HG02571 (cell line): ENCODE results near the gene FXYD2.
"Not testable (repeated sequence)": the region's sequence is repeated elsewhere in the genome, so short reads cannot be mapped to it uniquely, and the experiment has no call there.

ENCODE experiments used
- ATAC-seq: cut with Tn5 transposase; IDR thresholded peaks from one replicate; pipeline ENCODE4 v1.9.1; 2021; ENCODE audit warnings: mild to moderate bottlenecking, moderate library complexity; ENCODE audit not compliant: unreplicated experiment

Gene FXYD2

DNA sequence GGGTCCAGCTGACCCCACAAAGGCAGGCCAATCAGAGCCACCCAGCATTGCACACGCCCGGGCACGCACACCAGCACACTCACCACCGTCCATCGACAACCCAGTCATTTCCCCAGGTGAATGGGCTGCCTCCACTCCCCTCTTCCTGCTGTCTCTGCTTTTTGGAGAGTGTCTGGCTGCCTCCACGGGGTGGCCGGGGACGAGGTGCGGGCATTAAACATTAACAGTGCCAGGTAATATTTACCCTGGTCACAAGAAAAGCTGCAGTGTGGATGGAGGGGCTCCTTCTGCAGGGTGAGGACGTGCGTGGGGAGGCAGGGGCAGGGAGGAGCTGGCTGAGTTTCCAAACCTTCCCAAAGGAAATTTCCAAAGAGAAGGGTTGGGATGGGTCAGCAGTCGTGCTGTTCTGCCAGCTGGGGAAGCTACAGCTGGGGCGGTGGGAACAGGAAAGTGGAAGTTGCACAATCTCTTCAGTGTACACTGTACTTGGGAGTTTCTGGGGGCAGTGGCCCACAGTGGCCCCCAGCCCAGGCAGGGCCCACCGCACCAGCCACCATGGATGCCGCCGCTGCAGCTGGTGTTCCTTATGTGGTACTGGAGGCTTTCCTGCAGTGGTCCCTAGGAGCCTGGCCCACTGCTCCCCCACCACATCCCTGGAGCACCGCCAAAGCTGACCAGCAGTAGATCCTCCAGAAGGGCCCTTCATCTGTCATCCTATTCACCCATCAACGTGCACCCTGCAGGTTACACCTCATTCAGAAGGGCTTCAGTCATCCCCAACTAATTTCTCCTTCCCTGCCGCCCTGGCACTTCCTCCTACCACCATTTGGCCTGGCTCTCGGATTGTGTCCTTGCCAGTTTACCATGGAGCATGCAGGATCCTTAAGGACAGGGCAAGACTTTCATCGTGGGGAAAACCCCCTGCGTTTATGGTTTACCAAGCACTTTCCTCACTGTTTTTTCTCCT is at the start of gene FXYD2:
TSS of gene FXYD2 (minus strand) at position 174 of the 967 bp plus-strand sequence. CDS start at position 108, 66 bp downstream.
- ATAC-seq: no peak

DNA sequence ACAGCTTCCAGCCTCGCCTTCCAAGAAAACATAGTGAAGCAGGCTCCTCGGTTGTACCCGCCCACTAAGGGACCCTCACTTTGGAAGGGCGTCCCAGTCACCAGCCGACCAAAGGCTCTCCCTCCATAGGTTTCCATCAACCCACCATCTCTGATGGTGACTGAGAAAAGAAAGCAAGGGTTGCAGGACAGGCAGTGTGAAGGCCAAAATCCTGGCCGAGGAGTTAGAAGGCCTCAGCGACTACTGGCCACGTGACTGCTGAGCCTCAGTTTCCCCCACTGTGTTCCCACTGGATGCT is 49.2 kb upstream of the FXYD2 start:
- no peak for ATAC-seq

DNA sequence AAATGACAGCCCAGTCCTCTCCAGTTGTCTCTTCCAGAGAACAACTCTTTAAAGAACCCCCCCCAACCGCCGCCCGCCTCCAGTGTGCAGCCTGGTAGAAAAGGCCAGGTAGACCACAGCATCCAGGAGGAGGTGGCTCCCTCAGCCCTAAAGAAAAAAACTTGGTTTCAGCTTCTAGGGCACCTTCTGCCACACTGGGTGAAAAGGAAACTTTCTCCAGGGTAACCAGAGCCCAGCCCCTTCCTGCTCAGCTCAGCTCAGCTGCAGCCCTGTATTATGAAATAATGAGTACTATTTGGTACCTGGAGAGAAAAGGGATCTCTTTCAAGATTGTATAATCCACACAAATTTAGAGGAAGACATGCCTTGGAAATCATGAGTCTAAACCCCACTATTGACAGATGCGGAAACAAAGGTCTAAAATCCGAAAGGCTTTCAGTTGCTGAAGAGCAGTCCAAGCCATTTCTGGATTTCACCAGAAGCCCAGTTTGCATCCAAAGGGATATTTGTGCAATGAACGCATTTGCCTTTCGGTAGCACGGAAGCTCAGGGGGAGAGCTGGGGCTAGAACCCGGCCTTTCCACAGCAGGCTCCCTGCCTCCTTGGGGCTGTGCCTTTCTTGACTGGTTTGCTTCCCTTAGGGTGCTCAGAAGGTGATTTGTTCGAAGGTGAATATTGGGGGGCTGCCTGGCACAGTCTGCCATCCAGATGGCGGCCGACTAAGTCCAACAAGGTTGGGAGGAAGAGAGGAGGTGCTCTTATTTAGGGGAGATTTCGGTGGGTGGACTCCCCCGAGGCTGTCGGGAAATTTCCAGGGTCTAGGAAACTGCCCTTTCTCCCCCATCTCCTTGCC is 48.7 kb upstream of the FXYD2 start:
- ATAC-seq: no peak

DNA sequence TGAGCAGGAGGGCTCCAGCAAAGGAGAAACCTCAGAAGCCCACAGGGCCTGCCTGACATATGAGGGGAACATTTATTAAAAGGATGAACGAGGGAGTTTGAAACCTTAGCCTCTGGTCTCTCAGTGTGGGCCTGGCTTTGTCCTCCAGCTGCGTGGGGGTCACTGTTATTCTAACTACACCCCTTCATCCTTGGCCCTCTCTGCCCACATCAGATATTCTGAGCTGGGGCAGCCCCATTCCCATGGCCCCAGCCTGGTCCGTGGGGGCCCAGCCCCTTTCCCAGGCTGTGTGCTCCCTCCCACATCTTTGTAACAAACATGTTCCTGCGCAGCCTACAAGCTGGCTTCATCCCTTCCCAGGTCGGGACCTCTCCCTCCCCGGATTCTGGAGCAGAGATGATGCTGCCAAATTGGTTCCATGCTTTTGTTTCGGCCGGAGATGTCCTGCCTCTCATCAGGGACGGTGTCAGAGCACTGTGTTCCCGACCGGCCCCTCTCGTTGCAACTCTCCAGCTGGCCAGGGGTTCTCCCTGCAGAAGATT is 47.9 kb upstream of the FXYD2 start:
- no peak for ATAC-seq

DNA sequence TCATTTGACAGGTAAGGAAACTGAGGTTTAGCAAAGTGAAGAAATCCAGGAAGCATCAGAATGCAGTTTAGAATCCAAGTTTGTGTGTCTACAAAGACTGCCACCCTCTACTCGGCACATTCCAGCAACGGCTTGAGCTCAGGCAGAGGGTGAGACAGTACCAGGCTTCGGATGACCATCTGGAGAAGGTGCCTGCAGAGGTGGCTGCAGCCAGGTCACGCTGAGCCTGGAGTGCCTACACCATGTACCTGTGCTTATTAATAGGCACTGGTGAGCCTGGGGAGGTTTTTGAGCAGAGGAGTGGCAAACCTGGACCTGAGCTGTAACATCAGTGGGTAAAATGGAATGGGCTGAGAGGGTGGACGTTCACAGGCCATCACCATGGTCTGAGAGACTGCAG is 47.2 kb upstream of the FXYD2 start:
- ATAC-seq: no peak

DNA sequence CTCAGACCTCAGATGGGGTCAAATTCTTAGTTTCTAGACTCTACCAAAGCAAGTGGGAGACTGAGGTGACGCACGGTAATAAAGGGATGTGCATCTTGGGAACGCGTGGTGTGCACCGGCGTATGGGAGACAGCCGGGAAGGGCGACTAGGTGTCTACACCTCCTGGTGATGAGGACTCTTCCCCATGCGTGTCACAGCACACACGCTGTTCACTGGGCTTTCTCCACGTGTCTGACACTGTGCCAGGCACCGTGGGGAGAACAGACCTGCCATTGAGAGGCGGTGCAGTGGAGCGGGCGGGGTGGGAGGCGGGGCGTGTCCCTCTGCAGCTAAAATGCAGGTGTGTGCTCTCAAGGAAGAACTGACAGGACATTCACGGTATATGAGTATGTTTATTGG is 46.6 kb upstream of the FXYD2 start:
- ATAC-seq: no peak

DNA sequence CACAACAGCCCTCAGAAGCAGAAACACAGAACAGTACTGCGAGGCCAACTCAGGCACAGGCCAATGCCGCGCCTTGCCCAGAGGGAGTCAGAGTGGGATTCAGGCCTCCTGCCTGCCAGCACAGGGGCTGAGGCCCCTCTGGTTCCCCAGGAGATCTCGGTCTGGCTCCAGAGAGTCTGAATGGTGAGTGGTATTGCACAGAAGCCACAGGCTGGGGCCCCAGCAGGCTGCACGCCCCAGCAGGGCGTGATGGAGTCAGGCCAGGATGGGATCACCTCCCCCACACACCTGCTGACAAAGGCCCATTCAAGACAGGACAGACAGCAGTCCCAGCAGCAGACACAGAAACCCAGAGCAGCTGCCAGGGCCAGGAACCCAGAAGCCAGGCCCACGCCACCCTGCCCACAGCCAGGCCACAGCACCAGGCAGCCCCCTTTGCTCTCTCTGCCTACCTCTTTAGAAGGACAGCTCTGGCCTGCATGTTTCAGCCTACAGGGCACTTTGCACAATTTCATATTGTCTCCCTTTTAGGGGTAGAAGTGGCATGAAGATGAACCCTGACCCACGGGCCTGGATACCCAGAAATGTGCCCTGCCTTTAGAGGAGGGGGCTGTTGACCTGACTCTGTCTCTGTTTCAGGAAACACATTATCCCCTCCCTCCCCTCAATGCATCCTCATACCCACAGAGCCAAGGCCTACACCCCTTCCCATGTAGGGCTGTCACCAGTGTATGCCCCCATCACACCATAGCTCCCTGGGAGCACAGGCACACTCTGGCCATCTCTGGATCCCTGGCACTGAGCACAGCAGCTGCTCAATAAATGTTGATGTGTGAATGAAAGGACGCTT is 45.8 kb upstream of the FXYD2 start:
- ATAC-seq: no peak

DNA sequence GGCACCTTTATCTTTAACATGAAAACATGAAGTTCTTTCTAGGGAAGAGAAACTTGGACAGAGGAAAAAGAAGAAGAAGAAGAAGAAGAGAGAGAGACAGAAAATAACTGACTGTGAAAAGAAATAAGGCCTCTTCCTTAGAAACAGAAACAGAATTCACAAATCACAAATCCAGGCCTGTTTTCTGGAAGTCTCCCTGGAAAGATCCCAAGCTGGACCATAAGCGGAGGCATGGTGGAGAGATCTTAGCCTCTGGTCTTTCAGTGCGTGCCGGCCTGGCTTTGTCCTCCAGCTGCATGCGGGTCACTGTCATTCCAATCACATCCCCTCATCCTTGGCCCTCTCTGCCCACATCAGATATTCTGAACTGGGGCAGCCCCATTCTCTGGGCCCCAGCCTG is 45.1 kb upstream of the FXYD2 start:
- ATAC-seq: no peak

DNA sequence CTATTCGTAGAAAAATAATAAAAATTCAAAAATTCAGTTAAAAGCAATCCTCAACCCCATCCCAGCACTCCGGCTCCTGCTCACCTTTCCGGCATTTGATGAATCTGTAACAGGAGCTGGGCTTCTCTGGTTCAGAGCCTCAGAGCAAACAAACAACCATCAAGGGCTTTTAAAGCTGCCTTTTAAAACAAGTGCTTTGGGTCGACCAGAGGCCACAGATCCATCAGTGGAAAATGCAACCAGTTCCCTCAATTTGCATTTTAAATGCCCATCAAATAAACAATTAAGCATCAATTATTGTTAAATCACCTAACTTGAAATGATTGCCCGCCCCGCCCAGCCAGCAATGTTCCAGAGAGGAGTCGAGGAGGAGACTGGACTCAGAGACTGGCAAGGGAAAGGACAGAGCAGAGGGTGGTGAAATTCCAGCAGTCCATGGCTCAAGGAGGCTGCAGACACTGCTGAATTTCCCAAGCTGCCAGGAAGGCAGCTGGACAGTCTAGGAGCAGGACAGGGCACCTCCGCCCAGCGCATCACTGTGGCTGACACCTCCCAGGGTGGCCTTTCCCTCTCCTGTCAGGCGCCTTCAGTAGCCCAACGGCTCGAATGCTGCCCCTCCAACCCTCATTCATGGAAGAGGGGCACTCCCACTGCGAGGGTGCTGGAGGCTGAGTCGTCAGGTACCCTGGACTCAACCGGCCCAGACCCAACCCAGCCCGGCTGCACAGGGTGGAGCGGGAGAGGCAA is 44.4 kb upstream of the FXYD2 start:
- ATAC-seq: no peak

DNA sequence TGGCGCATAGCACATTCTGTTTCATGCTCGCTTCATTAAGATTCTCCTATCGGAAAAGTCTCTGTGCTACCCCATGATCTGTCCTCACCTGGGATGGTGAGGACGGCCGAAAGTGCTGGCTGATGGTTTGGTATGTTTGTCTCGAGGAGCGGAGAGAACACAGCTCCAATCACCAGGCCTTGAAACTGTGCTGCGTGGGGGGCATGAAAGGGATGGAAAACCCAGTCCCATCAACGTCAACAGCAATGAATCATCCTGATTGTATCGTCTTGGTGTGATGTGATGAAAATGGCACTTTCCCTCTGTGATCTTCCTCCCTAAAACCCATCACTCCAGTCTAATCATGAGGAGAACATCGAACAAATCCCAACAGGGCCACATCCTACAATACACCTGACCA is 43.5 kb upstream of the FXYD2 start:
- ATAC-seq: no peak

DNA sequence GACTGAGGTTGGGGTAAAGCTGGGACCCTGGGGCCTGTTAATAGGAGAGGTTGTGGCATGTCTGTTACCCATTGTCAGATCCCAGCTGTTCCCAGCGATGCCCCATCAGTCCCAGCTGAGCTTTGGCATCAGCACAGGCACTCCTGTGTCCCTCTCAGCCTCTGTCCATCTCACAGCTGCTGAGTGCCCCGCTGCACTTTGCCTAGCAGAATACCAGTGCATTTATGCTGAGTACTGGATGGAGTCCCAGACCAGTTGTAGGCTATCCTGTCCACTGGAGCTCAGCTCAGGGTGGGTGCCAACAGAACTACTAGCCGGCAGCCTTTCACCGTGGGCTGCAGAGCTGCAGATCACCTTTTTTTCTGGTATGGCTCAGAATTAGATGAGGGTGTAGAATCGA is 42.0 kb upstream of the FXYD2 start:
- no peak for ATAC-seq

DNA sequence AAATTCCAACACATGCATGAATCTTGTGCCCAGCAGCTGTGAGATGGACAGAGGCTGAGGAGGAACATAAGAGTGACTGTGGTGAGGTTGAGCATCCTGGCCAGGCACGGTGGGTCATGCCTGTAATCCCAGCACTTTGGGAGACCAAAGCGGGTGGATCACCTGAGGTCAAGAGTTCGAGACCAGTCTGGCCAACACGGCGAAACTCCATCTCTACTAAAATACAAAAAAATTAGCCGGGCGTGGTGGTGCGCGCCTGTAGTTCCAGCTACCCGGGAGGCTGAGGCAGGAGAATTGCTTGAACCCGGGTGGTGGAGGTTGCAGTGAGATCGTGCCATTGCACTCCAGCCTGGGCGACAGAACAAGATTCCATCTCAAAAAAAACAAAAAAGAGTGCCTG is 41.0 kb upstream of the FXYD2 start:
- ATAC-seq: not testable (repeated sequence)

DNA sequence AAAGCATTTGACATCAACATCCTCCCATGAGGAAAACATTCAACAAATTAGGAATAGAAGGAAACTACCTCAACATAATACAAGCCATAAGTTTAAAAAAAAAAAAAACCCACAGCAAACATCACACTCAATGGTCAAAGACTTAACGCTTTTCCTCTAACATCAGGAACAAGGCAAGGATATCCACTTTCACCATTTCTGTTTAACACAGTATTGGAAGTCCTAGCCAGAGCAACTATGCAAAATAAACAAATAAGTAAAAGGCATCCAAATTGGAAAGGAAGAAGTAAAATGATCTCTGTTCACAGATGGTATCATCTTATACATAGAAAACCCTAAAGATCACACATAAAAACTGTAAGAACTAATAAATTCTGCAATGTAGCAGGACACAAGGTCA is 38.8 kb upstream of the FXYD2 start:
- ATAC-seq: no peak

DNA sequence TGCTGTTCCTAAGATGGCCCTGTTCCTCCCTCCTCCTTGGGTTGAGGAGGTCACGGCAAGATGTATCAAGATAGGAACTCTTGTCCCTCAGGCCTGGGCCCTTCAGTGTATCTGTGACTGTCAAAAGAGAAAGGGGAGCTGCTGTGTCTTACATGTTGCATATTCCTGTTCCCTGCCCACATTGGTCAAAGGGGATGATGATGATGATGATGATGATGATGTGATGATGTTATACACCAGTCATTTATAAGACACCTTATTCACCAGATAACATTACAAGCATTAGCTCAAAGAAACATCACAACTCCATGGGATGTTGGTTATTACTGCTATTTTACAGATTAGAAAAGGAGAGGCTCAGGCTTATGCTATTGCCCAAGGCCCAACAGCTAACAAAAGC is 38.2 kb upstream of the FXYD2 start:
- no peak for ATAC-seq

DNA sequence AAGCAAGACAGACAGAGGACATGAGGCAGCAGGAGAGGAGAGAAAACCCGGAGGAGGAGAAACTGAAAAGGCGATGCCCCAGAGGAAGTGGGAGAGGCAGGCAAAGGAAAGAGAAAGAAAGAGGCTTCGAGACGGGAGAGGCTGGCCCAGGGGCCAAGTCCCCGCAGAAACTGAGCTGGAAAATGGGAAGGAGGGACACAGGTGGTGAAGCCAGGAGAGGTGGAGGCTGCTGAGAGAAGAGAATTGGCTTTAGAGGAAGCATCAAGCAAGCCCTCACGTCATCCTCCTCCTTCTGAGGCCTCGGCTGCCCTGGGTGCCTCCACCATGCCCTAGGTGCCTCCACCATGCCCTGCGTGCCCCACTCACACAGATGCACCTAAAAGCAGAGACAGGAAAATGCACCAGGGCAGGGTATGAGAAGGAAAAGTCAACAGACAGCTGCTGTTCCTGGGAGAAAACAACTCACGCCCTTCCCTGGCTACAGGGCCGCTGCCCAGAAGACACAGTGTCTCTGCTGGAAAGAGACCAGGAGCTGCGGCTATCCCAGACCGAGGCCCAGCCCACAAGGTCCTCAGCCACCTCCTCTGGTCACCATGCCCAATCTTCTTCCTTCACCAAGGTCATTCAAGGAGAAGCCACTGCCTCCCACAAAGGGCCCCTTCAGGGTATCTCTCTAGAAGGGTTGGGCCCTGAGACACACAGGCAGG is 37.6 kb upstream of the FXYD2 start:
- ATAC-seq: no peak

DNA sequence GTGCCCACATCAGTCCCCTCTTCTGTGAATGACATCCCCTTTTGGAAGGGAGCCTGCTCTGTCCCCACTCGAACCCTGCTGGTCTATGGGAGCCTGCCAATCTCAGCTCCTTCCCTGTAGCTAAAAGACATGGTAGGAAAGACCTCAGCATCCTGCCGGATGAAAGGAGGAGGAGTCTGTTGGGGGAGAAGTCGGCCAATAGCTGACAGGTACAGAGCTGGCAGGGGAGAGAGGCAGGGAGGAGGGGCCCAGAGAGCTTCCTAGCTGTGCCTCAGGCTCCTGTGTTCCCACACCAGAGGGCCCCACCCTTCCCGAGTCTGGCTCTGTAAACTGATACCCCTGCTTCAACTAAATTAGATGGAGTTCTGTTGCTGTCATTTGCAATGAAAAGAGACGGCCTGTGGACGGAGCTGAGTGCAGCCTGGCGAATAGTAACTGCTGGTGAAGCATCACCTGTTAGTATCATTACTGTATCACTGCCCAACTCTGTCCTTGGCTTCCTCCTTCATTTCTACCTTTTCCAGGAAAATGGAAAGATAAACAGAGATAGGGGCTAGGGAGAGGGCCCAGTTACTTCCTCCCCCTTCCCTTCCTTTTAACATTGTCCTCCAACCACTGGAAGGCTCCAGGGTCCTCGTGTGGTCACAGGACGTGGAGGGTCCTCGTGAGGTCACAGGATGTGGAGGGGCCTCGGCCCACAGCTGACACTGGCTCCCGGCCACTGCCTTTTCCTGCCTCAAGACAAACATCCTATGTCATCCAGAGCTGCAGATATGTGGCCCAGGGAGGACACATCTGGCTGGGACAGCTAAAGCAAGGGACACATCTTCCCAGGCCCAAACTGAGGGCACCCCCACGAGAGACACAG is 36.8 kb upstream of the FXYD2 start:
- no peak for ATAC-seq

DNA sequence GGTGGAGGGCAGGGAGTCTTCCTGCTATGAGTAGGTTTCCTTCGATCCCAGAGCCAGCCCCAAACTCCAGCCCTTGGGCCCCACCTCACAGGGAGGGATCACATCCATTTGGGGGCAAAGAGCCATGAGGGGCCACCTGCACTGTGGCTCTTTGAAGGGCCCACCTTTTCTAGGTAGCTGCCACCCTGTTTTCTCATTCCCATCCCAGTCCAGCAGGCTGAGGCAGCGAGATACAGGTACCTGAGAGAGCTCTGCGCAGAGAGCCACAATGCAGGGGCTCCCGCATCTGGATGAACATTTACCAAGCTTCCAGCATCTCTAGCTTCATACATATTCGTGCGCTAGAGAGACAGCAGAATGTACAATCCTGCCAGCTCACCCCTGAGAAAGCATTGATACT is 35.6 kb upstream of the FXYD2 start:
- ATAC-seq: no peak

DNA sequence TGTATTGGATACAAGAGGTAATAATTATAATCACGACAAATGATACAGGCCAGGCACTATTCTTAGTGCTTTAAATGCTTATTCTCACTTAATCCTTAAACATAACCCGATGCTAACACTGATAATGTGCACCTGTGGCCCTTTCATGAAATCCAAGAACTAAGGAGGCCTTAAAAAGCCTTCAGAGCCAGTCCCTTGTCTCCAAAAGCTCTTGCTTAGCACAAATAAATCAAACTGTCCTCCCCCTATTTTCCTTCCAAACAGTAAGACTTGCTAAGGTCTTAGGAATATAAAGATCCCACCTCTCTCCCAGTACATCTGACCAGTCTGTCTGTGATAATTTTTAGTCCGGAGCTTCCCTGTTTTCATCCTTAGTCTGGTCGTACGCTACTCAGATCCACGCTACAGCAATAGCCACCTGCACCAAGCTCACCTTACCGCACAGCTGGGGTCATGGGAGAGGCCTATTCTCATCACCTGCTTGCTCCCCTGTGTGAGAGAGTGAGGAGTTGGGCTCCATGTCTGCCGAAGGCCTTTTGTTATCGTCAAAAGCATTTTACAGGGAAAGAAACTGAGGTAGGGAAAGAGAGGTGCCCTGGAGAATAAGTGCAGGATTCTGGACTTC is 35.1 kb upstream of the FXYD2 start:
- no peak for ATAC-seq
